Peyer's patch (tissue), 4 donors: ENCODE results near the gene CNTN4.

Source experiments
- POLR2A ChIP-seq, 2 donors: fragments of 450-650 bp; IDR thresholded peaks; one replicate each; pipeline ENCODE4 v1.5.1; 2017; ENCODE audit warnings: antibody characterized with exemption in 2 of 2, mild to moderate bottlenecking in 2 of 2, moderate library complexity in 2 of 2
- TF ChIP-seq, protein P1 (sequence below), 6 experiments: fragments of 450-650 bp in 4 of 6; fragments of 200-600 bp in 2 of 6; sonication (generic) in 1 of 6; IDR thresholded peaks; one replicate each; pipeline ENCODE4 v1.5.1; 2017 to 2019; ENCODE audit warnings: antibody characterized with exemption in 6 of 6, mild to moderate bottlenecking in 3 of 6, moderate library complexity in 1 of 6

DNA sequence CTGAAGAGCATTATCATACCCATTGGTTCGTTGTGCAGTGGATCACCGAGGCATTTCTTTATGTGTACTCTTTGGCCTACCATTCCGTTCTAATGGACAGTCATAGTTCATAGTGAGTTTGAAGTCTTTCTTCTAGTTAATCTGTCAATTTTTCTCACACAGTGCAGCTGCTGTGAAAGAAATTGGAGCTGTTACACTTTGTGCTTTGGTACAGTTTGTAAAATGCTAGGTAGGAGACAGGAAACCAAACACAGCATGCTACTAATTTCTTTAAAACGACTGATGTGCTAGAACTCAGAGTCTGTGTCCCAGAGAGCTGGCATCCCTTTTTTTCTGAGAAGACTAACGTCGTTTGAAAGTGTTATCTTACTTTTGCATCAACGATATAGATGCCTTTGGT lies 218.9 kb downstream of the CNTN4 start:
- TF ChIP-seq, protein P1, sequence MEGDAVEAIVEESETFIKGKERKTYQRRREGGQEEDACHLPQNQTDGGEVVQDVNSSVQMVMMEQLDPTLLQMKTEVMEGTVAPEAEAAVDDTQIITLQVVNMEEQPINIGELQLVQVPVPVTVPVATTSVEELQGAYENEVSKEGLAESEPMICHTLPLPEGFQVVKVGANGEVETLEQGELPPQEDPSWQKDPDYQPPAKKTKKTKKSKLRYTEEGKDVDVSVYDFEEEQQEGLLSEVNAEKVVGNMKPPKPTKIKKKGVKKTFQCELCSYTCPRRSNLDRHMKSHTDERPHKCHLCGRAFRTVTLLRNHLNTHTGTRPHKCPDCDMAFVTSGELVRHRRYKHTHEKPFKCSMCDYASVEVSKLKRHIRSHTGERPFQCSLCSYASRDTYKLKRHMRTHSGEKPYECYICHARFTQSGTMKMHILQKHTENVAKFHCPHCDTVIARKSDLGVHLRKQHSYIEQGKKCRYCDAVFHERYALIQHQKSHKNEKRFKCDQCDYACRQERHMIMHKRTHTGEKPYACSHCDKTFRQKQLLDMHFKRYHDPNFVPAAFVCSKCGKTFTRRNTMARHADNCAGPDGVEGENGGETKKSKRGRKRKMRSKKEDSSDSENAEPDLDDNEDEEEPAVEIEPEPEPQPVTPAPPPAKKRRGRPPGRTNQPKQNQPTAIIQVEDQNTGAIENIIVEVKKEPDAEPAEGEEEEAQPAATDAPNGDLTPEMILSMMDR (IDR thresholded peaks at IDR 0.05): no peak
- TF ChIP-seq POLR2A (IDR thresholded peaks at IDR 0.05): no peak
